ENCODE results near the gene ATP5MC3. TPM values are rescaled to one million over a fixed set of nuclear protein-coding genes. Genes with fewer than 3 reads are reported as not detected.

Gene ATP5MC3
- total RNA-seq (ENCODE audit: low replicate concordance) = 72.4 and 104 TPM in 2 replicates

DNA sequence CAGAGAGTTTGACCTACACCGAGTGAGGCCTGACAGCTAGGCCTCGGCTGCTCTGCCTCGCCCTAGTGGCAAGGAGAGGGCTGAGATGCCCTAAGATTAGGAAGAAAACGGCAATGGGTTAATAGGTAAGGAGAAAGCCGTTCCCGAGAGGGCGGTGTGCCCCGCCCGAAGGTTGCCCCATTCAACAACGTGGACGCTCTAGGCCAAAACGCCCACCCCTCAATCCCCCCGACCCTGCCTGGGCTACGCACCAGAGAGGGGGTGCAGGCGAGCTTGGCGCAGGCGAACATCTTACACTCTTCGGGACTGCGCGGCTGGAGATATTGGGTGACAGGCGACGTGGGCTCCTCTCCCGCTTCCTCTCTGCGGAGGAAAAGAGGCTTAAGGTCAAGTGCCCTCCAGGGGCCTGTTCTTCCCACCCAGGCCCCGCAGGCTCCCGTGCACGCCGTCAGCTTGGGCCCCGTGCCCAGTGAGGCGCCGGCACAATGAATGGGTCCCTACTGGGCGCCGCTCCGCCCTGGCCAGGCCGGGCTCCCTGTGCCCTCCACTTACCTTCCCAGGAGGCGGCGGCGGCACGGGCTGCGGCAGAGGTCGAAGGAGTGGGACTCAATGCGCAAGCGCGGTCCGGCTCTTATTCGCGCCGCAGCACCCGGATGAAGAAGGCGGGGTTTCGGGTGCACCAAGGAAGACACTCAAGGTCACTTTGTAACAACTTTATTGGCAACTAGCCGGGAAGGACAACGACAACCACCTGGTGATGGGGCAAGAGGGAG, at the start of gene ATP5MC3:
ATP5MC3 (minus strand) TSS at position 607 of the 773 bp plus-strand sequence; CDS start at position 290, 317 bp downstream.

GRCh38 chr2:175167792-175168563, 13.5 kb downstream of the ATP5MC3 start, which contains the start of gene ATF2:
ATF2 (minus strand) TSS chr2:175168203; CDS start chr2:175136443, 31,760 bp downstream.

Other genes starting within 250 kb of the ATP5MC3 start
- 1.7 and 23.8 TPM in 2 replicates for gene CHN1, start 176.3 kb downstream of the ATP5MC3 start, total RNA-seq (ENCODE audit: low replicate concordance)
- 34.3 and 51.2 TPM in 2 replicates for gene ATF2, start 13.5 kb downstream of the ATP5MC3 start, total RNA-seq (ENCODE audit: low replicate concordance)

Measured in smooth muscle cell of the coronary artery (primary cell).